Activated CD4-positive, CD25-positive, alpha-beta regulatory T cell treated with anti-CD3 and anti-CD28 coated beads, Interleukin-2, amount 50 U/mL, for 24 hours (primary cell): ENCODE measurements around the gene SHANK2.

Experiments
- ATAC-seq, 2 donors: fragments of 150-1000 bp; cut with Tn5 transposase; one replicate each; pipeline ENCODE4 v1.10.0; 2021; ENCODE audit warnings: mild to moderate bottlenecking in 1 of 2, moderate library complexity in 1 of 2

SHANK2 gene

DNA sequence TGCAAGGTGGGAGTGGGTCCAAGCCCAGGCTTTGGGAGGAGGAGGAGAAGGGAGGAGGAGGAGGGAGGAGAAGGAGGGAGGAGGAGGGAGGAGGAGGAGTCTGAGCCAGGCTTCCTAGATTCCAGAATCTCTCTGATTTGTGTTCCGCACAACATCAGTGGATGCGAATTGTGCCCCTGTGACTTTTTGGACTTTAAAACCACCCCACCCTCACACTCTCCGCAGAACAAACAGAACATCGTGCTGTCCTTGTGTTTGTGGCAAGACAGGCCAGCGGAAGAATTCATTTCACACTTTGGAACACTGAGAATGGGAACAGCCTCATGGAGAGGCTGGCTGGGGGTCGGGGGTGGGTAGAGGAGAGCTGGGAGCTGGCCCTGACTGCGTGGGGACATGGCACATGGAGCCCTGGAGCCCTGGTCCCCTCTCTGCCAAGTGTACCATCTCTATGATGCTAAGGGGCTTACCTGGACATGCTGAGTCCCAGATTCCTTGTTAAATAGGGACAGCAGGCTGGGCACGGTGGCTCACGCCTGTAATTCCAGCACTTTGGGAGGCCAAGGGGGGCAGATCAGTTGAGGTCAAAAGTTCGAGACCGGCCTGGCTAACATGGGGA lies 16.4 kb upstream of the SHANK2 start:
- no peak for ATAC-seq

DNA sequence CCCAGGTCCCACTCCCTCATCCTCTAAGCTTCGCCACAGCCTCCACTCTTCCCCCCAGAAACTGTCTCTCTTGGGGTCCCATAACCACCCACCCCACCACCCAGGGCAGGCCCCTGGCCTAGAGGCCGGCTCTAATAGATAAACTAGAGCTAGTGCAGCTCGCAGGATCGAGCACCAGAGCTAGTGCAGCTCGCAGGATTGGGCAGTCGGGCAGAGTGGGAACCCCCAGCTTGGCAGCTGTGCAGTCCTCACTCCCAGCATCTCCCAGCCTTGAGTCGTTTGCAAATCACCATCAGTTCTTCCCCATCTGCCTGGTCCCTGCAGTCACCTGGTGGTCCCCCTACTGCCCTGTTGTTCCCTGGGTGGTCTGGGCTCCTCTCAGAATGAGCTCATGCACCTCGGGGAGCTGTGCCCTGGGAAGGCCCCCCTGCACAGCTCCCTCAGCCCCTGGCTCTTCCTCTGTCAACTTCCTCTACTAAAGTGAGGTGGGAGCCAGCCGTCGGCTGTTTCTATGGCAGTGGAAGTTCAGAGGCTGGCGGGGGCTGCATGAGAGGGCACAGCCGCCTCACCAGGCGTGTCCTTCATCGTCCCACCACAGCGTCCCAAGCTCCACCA lies 15.5 kb upstream of the SHANK2 start:
- ATAC-seq: no peak

DNA sequence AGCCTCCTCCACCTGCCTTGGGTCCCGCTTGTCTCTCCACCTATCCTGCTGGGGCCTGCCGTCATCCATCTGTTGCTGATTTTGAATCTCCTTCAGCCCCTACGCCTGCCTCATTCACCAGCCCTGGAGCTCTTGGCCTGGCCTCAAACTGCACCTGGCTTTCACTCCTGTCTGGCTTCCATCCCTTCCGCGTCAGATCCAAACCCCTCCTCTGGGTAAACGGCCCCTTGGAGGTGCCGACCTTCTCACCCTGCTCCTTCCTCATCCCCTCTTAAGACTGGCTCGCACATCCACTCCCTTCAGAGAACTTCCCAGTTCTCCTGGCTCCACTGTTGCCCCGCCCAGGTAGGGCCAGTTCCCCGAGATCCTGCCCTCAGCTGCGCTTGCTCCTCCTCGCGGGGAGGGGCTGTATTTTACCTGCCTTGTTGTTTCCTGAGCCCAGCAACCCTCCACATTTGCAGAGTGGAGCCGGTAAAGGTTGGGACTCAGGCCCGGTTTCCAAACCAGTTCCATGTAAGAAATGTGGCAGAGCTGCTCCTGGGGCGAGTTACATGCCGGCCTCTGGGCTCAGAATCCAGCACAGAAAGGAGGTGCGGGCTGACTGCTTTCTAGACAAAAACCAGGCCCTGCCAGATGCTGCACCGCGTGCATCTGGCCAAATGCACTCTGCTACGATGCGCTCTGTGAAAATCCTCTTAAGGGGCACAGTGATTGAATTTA lies 13.9 kb upstream of the SHANK2 start:
- ATAC-seq: no peak

DNA sequence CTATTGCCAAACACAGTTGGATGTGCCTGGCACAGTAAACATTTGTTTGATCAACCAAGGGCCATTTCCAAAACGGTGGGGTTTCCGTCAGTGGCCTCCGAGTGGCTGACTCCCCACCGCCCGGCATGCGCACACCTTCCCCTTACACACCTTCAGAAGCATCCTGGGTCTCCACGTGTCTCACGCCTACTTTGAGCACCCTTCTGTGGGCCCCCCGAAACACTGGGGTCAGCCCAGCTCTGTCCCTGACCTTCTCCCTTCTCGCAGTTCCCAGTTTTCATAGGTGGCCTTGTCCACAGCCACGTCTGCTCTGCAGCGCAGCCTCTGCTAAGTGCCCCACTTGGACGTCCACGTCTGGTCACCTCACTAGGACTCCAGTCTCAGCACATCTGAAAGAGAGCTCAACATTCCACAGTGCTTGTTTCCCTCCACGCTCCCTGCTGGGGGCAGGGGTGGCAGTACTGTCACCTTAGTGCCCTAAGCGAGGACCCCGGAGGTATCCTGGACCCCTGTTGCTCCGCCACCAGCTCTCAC lies 13.2 kb upstream of the SHANK2 start:
- no peak for ATAC-seq

DNA sequence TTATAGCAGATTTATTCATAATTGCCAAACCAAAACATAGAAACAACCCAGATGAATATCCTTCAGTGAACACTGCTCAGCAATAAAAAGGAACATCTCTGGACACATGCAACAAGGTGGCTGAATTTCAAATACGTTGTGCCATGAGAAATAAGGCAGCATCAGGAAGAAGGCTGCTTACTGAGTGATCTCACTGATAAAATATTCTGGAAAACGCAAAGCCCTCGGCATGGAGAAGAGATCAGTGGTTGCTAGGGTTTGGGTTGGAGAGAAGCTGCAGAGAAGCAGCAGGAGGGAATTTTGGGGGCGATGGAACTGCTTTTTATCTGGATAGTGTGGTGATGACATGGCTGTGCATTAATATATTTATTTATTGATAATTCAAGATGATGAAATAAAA lies 11.0 kb upstream of the SHANK2 start:
- ATAC-seq: no peak

DNA sequence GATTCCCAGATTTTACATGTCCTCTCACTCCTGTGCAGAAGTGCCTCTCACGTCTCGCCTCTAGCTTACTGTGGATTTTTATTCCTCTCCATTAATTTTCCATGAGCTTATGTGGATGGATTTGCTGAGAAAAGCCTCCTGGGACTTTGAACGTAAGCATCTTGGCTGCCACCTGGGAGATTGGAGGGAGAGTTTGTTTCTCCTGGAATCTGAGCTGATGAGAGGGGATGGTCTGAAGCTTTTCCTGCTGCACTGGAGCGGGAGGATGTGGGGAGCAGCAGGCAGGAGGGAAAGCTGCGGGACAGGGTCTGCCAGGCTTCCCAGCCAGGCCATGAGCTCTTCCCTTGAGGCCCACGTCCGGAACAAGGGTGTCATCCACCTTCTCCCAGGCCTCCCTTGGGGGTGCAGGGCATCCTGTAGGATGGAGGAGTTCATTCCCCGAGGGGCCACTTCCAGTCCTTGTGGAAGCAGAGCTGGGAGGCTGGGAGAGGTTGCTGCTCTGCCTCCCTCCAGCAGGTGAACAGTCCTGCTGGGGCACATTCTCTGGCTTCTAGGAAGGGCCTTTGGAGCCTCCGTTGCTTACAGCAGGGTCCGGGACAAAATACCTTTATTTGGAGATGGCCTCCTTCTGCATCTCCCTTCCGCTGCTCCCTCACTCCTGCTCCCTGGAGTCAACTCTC lies 3.6 kb upstream of the SHANK2 start:
- no peak for ATAC-seq

DNA sequence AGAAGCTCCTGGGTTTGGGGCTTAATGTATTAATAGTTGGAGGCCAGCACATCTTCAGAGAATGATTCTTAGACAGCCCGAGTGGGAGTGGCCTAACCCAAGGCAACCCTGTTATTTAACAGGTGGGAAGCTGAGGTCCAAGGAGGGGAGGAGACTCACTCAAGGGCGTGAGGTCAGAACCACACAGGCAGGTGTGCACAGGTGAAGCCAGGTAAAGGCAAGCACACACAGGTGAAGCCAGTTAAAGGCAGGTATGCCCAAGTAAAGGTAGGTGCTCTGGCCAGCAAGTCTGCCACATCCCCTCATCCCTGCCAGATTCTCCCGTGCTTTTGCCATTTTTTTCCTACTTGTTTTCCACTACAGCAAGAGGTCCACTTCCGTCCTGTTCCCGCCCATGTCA lies 2.9 kb upstream of the SHANK2 start:
- no peak for ATAC-seq

DNA sequence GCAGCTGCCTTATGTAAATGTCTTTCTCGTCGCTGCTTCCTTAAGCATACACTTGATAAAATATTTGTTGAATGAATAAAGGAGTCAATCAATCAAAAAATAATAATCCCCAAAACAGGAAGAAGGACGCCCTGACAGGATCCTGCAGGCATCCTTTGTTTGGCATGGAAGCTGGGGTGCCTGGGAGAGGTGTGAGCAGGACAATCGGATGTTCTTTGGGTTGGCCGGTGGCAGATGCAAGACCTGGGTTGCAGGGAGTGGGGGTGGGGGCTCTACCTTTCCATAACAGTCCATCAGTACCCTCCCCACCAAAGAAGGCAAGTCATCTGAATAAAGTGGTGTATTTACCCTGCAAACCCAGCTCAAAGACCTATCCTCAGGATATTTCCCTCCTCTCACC lies 1.4 kb upstream of the SHANK2 start:
- ATAC-seq: no peak

DNA sequence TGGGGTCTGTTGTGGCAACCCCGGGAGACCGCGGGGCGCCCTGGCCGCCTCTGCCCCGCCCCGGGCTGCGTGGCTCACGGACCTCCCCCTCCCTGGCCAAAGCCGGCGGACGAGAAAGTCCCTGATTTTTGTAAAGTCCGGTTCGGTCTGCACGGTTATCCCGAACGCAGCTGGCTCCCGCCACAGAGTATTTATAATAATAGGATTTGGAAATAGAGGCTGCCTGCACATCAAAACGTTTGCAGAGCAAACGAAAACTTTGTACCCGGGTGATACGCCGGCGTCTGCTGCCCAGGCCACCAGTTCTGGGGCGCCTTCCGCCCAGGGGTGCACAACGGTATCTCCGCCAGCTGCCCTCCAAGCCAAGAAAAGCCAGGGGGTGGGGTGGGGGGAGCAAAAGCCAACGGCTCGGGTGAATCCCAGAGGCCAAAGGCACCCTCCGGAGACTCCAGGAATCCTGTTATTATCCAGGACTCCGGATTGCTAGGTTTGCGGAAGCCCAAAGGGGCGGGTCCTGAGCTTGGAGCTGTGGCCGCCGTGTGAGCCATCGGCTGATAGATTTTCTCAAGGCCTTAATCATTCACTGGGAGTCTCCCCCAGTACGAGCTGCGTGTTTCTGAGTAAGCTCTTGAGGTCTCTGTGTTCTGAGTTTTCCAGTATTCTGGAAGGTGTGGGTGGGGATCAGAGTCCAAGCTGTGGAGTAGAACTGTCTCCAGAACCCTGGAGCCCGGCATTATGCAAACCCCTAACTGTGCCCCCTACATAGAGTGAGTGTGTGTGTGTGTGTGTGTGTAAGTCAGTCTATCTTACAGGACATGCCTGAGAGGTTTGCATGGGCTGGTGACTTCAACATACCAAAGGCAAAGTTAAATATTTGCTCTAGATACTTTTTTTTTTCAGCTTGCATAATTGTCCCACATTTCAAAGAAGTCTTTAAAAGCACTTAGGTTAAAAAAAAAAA lies 673 bp upstream of the SHANK2 start:
- no peak for ATAC-seq

DNA sequence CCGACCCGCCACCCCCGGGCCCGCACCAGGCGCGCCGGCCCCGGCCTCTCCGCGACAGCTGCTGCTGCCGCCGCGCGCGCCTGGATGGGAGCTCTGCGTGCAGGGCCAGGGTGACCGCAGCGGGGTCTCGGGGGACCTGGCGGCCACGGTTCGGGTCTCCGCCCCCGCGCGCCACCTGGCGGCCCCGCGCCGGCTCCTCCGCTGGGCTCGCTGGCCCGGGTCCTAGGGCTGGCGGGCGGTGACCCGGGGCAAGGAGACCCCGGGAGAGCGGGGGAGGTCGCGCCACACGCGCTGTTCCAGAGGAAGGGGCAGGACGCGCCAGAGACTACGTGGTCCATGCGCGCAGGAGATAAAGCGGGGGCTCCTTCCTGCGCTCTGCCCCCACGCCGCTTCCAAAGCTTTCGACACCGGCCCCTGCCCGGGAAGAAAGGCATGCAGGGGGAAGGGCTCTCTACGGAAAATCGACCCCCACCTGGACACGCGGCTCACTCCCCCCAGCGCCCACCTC lies 562 bp downstream of the SHANK2 start:
- no peak for ATAC-seq

DNA sequence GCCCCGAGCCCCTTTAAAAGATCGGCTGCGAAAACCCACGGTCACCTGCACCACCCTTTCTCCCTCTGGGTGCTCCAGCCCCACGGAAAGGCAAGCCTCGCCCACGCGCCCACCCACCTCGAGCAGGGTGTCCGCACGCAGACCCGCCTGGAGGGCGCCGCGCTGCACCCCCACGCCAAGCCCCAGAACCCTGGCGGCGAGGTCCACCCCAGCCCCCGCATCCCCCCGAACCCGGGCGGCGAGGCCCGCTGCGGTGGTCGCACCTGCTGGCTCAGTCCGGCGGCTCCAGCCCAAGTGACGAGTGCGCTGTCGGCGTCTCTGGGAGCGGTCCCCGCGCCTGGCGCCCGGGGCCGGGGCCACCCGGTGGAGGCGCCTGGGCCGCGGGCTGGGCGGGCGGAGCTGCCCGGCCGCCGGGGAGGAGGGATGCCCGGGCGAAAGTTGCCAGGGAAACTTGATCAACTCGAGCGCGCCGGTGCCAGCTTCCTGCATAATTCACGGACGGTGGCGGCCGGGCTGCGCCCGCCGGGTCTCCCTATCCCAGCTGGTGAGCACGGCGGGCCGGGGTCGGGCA lies 1.1 kb downstream of the SHANK2 start:
- ATAC-seq: no peak

DNA sequence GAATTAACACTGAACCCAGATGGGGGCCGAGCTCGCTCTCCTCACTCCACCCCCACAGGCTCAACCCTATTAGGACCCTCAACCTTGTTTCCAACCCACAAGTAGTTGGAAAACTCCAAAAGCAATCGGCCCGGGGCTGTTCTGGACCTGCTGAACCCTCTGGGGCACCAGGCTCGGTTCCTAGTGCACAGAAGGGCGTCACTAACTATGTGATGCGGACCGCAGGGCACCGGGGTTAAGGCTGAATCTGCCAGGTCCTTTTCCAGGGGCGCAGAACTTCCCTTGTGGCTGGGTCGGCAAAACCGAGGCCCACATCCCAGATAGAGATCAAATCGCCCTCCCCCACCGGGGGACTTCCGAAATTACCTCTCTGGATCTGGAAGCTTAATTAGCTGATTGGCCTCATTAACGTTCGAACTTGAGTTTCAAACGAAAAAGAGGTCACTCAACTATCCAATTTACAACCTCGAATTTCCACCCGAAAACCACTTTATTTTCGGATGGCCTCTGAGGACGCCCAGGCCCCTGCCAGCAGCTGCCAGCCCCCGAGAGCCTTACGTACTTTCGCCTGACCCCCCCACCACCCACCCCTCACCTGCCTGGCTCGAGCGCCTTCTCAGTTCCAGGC lies 1.7 kb downstream of the SHANK2 start:
- no peak for ATAC-seq

DNA sequence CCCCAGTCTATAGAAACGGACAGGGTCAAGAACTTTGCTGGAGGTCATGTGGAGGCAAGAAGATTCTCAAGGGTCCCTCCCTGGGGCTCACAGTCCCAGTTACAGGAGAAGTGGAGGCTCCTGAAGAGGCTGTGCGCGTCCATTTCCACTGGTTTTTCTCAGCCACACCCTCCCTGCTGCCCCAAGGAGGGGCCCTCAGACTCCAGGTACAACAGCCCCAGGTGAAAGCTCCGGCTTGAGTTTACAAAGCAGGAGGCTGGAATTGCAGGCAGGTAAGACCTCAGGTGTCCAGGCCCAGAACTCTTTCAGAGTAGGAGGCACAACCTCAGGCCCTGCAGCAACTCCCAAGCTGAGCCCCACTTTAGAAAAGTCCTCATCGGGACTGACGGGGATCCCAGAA lies 3.1 kb downstream of the SHANK2 start:
- no peak for ATAC-seq

DNA sequence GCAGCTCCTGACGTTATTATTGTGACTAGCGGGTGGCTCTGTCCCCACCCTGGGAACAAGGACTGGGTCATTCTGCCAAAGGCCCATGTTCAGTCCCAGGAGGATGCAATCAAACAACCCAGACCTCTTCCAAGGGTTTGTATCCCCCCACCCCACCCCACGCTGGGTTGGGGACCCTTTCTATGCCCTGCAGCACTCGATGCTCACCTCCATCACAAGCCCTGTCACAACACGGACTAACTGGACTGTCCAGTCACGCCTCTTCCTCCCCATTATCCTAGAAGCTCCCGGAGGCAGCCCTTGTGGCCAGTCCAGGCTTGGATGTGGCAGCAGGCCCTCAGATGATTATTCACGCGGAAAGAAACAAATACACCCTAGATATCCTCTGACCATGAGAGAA lies 3.7 kb downstream of the SHANK2 start:
- ATAC-seq: no peak

DNA sequence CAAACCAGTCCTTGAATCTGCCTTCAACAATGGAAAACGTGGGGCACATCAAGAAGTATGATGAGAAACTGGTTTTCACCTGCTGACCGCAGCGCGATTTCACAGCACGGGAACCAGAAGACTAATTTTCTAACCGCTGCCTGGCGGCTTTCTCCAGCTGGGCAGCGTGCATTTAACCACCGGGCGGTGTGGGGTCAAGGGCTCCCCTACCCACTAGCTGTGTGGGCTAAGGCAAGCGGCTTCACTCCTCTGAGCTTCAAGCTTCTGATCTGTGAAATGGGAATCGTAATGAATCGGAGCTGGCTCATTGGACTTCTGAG lies 4.2 kb downstream of the SHANK2 start:
- ATAC-seq: no peak

DNA sequence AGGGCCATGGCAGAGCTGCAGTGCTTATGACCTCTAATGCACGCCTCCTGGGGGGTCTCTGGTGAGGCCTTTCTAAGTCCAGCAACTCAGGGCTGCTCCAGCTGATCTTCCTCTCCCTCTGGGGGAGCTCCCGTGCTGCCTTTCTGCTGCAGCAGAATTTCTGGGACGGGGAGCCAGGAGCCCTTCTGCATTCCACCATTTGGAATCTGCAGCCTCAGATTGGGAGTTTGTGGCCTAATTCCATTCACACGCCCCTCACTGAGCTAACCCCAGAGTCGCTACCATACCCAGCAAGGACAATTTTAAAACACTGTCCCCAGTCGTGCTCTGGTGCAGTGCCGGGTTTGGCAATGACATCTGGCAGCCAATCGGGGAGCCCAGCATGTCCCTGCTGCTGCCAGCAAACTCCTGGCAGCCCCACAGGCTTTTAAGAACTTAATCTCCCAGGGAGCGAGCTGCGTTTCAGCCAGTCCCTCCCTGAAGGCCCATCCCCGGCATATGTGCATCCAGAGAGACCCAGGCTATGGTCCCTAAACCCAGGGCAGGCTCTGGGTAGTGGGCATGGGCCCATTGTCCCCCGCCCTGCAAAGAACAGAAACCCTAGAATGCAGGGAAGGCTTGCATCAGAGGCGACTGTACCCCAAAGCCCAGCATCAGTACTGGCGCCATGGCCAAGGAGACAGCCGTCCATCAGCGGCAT lies 4.7 kb downstream of the SHANK2 start:
- ATAC-seq: no peak

DNA sequence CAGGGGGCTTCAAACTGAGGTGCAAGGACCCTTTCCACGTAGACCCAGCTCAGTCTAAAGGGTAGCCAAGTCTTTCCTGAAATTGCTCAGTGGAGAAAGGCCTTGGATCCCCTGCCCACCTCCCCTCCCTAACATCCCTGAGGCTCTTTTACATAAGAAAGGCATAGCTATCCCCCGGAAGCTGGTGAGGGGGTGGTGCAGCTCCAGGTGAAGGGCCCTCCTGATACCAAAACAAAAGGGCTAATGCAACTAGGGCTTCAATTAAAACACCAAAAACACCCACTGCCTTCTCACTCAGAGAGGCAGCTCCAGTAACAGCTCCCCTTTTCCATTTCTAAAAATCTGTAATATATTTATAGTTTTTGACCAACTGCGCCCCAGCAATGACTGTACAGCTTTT lies 5.8 kb downstream of the SHANK2 start:
- no peak for ATAC-seq

DNA sequence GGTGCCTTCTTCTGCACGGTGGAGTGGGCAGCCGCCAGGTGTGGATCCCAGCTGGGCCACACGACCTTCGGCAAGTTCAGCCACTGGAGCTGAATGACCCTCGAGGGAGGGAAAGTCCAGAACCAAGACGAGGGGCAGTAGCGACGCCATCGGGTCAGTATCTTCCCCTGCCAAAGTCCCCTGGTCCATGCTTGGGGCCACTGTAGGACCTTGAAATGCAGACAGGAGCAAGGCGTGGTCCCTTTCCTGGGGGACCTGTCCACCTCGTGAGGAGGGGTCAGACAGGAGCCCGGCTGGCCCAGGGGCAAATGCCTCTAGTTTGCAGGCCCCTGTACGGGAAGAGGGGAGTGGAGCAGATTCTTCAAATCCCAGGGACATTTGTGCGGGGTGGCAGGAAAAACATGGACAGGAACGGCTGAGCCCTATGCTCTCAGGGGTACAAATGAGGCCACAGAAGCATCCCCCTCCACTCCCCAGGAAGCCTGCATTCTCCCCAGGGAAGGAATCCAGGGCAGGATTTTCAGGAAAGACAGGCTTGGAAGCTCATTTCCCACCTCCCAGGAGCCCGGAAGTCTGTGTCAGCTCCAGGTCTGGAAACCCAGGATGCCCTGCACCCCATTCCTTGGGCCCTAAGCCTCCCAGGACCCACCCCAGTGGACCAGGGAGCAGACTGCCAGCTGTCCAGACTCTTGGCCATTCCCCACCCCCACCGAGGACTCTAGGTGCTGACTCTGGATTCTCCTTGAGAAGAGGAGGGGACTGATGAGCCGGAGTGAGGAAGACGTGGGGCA lies 6.6 kb downstream of the SHANK2 start:
- no peak for ATAC-seq

DNA sequence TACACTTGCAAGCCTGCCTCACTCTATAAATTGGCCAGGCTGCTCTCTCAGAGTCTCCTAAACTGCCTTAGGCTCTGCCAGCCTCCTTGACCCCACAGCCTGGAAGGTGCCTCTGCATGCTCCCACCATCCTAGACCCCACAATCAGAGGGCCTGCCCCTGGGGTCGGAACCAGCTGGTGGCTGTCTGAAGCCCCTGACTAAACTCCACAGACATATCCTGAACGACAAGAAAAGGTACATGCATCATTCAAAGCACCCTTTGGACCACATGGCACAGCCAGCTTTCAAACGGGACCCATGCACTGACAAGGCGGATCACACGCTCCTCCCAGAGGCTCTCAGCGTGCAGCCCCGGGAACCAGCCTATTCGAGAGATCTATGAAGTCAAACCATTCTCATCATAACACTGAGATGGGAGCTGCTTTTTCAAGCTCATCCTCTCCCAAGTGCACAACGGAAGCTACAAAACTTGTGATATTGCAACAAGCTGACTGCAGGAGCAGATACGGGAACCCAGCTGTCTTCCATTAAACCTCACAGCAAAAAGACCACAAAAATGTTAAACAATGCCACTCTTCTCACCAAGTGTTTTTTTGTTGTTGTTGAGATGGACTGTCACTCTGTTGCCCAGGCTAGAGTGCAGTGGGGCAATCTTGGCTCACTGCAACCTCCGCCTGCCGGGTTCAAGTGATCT lies 8.1 kb downstream of the SHANK2 start:
- no peak for ATAC-seq
